Dermis lymphatic vessel endothelial cell (primary cell): ENCODE measurements around the gene SLC6A19. TPM values are rescaled to one million over a fixed set of nuclear protein-coding genes. Genes with fewer than 3 reads are reported as not detected.

Source experiments
- total RNA-seq: library from RNA; depleted of rRNA; stranded (reverse); fragments of >200 nt; gene quantifications from 2 replicates; pipeline ENCODE4 v1.2.1, GENCODE V29; 2014

Gene SLC6A19
- total RNA-seq: not detected in 2 replicates

DNA sequence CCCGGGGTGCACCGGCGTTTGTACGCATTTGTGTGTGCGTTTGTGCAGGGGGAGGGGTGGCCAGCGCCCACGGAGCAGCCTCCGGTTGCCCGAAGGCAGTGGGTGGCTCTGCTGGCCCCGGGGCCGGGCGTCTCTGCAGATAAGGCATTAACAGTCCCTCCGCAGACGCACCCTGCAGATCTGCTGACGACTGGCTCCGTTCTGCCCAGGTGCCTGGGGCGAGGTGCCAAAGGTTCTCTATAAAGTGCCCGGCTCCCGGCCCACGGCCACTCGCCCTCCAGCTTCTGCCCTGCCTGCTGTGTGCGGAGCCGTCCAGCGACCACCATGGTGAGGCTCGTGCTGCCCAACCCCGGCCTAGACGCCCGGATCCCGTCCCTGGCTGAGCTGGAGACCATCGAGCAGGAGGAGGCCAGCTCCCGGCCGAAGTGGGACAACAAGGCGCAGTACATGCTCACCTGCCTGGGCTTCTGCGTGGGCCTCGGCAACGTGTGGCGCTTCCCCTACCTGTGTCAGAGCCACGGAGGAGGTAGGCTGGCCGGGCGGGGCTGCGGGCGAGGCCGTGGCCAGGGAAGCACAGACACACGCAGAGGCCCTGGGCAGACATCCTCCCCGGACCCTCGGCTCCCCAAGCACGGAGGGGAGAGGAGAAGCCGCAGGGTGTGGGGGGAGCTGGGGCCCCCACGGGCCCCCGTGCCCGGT is at the start of gene SLC6A19:
Gene SLC6A19, plus strand, starts transcription at position 269 of the 699 bp plus-strand sequence. Its CDS starts 56 bp downstream, at position 325.

GRCh38 chr5:1225081-1225480 is 23.7 kb downstream of the SLC6A19 start, which contains the start of gene SLC6A18:
Gene SLC6A18, plus strand, starts transcription at chr5:1225381. Its CDS starts 97 bp downstream, at chr5:1225478.

Other genes starting within 250 kb of the SLC6A19 start
- gene NKD2, start 192.8 kb upstream of the SLC6A19 start, total RNA-seq: under 0.01 and 0.11 TPM in 2 replicates
- 18.4 and 19.1 TPM in 2 replicates for gene SLC12A7, start 89.5 kb upstream of the SLC6A19 start, total RNA-seq
- not detected in 2 replicates for gene SLC6A18, start 23.8 kb downstream of the SLC6A19 start, total RNA-seq
- gene TERT, start 93.5 kb downstream of the SLC6A19 start, total RNA-seq: not detected in 2 replicates
- 271 and 275 TPM in 2 replicates for gene CLPTM1L, start 143.5 kb downstream of the SLC6A19 start, total RNA-seq
- under 0.01 TPM in 1 of 2 replicates, not detected in the other for gene SLC6A3, start 243.8 kb downstream of the SLC6A19 start, total RNA-seq